ENCODE measurements around the gene MACF1.

MACF1 gene

GRCh38 chr1:39407896-39408640 lies 203.6 kb downstream of the MACF1 start:
- Mint-ChIP-seq H3K36me3 (peaks cover 2% of the 10 kb centered on the region), H3K27me3 (no peaks in the 10 kb centered on the region), H3K4me3 (peak overlapping the region; percentile 92), H3K27ac (peak overlapping the region; percentile 82), H3K4me1 (peaks cover 23% of the 10 kb centered on the region), H3K9me3 (no peaks in the 10 kb centered on the region)
- peak in 1 of 2 donors; percentile 17 for DNase-seq (ENCODE audit: low spot score in 2 of 2)
- no peak for ATAC-seq (ENCODE audit: low read depth)

- Mint-ChIP-seq H3K27me3 (no peaks in the 10 kb centered on the region), H3K27ac (no peak overlapping the region), H3K4me3 (peak overlapping the region; percentile 92), H3K4me1 (peaks cover 21% of the 10 kb centered on the region), H3K9me3 (no peaks in the 10 kb centered on the region), H3K36me3 (peaks cover 2% of the 10 kb centered on the region)
- DNase-seq (ENCODE audit: low spot score in 2 of 2) (peak; percentile 56 to 64), ATAC-seq (ENCODE audit: low read depth) (peak; percentile 80)
These were observed 204.2 kb downstream of the MACF1 start for GRCh38 chr1:39408641-39409054.

DNA sequence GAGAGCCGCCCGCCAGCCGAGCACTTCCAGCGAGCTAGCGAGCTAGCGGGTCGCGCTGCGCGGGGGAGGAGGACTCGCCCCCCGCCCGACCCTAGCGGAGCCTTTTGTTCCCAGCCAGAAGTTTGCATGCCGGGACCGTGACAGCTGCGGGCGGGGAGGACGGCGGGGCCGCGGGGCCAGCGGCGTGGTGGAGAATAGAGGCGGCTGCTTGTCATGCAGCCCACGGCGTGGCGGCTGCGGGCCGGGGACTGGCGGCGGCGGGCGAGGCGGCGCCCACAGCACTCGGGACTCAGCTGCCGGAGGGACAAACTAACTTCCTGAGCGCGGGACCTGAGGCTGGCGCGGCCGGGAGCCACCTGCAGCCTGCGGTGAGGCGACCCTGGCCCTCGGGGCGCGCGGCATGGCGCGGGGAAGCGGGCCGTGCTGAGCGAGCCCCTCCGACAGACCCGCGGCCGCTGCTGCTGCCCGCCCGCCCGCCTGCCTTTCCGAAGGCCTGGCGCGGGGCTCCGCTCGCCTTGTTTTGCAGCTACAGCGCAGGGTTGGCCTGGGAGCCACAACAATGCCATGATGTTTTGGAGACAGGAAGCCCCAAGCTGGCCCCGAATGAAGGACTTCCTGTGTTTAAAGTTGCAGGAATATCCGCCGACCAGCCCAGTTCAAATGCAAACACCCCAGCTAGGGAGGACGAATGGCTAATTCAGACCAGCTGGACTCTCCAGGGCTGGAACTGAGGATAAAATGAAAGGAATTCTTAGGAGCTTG lies 204.7 kb downstream of the MACF1 start:
- no peak overlapping the region for H3K27ac Mint-ChIP-seq
- ATAC-seq (ENCODE audit: low read depth): no peak
- no peak for DNase-seq (ENCODE audit: low spot score in 2 of 2)

GRCh38 chr1:39410915-39411436 lies 206.5 kb downstream of the MACF1 start:
- H3K4me3 Mint-ChIP-seq: no peak overlapping the region
- H3K27ac Mint-ChIP-seq: peak overlapping the region; percentile 3
- H3K27me3 Mint-ChIP-seq: no peaks in the 10 kb centered on the region
- no peaks in the 10 kb centered on the region for H3K9me3 Mint-ChIP-seq
- peaks cover 20% of the 10 kb centered on the region for H3K4me1 Mint-ChIP-seq
- peaks cover 3% of the 10 kb centered on the region for H3K36me3 Mint-ChIP-seq
- ATAC-seq (ENCODE audit: low read depth): peak; percentile 52
- peak; percentile 34 to 51 for DNase-seq (ENCODE audit: low spot score in 2 of 2)

More for the DNA sequence above, 204.7 kb downstream of the MACF1 start:
- peak overlapping the region; percentile 92 for H3K4me3 Mint-ChIP-seq
- peaks cover 3% of the 10 kb centered on the region for H3K36me3 Mint-ChIP-seq
- no peaks in the 10 kb centered on the region for H3K9me3 Mint-ChIP-seq
- H3K4me1 Mint-ChIP-seq: peaks cover 22% of the 10 kb centered on the region
- no peaks in the 10 kb centered on the region for H3K27me3 Mint-ChIP-seq

DNA sequence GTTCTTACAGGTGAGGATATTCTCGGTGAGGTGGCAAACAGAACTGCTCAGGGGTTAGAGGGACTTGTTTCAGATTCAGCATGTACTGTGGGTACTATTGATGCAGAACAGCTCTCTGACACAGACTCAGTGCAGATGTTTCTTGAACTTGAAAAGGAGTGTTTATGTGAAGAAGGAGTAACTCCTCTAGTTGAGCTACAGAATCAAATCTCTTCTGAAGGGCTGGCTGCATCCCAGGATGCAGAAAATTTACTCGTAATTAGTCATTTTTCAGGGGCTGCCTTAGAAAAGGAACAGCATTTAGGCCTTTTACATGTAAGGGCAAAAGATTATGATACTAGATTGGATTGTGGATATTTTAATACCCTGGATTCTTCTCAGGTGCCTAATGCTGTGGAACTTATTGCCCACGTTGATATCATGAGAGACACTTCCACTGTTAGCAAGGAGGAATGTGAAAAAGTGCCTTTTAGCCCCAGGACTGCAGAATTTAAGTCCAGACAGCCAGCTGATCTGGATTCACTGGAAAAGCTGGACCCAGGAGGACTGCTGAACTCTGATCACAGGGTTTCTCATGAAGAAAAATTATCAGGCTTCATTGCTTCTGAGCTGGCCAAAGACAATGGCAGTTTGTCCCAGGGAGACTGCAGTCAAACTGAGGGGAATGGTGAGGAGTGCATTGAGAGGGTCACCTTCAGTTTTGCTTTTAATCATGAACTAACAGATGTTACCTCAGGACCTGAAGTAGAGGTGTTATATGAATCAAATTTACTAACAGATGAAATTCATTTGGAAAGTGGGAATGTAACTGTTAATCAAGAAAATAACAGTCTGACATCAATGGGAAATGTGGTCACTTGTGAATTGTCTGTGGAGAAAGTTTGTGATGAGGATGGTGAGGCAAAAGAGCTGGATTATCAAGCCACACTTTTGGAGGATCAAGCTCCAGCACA lies 207.3 kb downstream of the MACF1 start:
- Mint-ChIP-seq H3K9me3 (no peaks in the 10 kb centered on the region), H3K4me1 (peaks cover 20% of the 10 kb centered on the region), H3K27me3 (no peaks in the 10 kb centered on the region), H3K36me3 (peaks cover 3% of the 10 kb centered on the region), H3K27ac (peak overlapping the region; percentile 3), H3K4me3 (no peak overlapping the region)
- DNase-seq (ENCODE audit: low spot score in 2 of 2) (no peak), ATAC-seq (ENCODE audit: low read depth) (no peak)

GRCh38 chr1:39412892-39413291 lies 208.4 kb downstream of the MACF1 start:
- H3K27ac Mint-ChIP-seq: no peak overlapping the region
- peaks cover 14% of the 10 kb centered on the region for H3K4me1 Mint-ChIP-seq
- H3K27me3 Mint-ChIP-seq: no peaks in the 10 kb centered on the region
- no peak for ATAC-seq (ENCODE audit: low read depth)
- no peaks in the 10 kb centered on the region for H3K9me3 Mint-ChIP-seq
- H3K4me3 Mint-ChIP-seq: no peak overlapping the region
- no peak for DNase-seq (ENCODE audit: low spot score in 2 of 2)
- peaks cover 3% of the 10 kb centered on the region for H3K36me3 Mint-ChIP-seq

DNA sequence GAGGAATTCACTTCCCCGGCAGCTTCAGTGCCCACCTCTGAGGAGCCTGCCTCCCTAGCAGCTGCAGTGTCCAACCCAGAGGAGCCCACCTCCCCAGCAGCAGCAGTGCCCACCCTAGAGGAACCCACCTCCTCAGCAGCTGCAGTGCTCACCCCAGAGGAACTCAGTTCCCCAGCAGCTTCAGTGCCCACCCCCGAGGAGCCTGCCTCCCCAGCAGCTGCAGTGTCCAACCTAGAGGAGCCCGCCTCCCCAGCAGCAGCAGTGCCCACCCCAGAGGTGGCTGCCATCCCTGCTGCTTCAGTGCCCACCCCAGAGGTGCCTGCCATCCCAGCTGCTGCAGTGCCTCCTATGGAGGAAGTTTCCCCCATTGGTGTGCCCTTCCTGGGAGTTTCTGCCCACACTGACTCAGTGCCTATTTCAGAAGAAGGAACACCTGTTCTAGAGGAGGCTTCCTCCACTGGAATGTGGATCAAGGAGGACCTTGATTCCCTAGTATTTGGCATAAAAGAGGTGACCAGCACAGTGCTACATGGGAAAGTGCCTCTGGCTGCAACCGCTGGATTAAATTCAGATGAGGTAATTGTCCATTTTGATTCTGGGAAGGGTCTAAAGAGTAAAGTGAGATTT lies 209.5 kb downstream of the MACF1 start:
- H3K36me3 Mint-ChIP-seq: peaks cover 5% of the 10 kb centered on the region
- ATAC-seq (ENCODE audit: low read depth) (no peak), DNase-seq (ENCODE audit: low spot score in 2 of 2) (no peak)
- peaks cover 14% of the 10 kb centered on the region for H3K4me1 Mint-ChIP-seq
- no peak overlapping the region for H3K27ac Mint-ChIP-seq
- no peaks in the 10 kb centered on the region for H3K27me3 Mint-ChIP-seq
- H3K9me3 Mint-ChIP-seq: no peaks in the 10 kb centered on the region
- H3K4me3 Mint-ChIP-seq: no peak overlapping the region

GRCh38 chr1:39415553-39415952 lies 211.1 kb downstream of the MACF1 start:
- Mint-ChIP-seq H3K4me3 (no peak overlapping the region), H3K36me3 (peaks cover 5% of the 10 kb centered on the region), H3K9me3 (no peaks in the 10 kb centered on the region), H3K27ac (no peak overlapping the region), H3K4me1 (peaks cover 8% of the 10 kb centered on the region), H3K27me3 (no peaks in the 10 kb centered on the region)
- no peak for DNase-seq (ENCODE audit: low spot score in 2 of 2)
- no peak for ATAC-seq (ENCODE audit: low read depth)

- Mint-ChIP-seq H3K9me3 (no peaks in the 10 kb centered on the region), H3K36me3 (peaks cover 3% of the 10 kb centered on the region), H3K4me3 (no peak overlapping the region), H3K4me1 (peaks cover 5% of the 10 kb centered on the region), H3K27ac (no peak overlapping the region), H3K27me3 (no peaks in the 10 kb centered on the region)
- ATAC-seq (ENCODE audit: low read depth): no peak
- no peak for DNase-seq (ENCODE audit: low spot score in 2 of 2)
These were observed 212.1 kb downstream of the MACF1 start for GRCh38 chr1:39416609-39417008.

DNA sequence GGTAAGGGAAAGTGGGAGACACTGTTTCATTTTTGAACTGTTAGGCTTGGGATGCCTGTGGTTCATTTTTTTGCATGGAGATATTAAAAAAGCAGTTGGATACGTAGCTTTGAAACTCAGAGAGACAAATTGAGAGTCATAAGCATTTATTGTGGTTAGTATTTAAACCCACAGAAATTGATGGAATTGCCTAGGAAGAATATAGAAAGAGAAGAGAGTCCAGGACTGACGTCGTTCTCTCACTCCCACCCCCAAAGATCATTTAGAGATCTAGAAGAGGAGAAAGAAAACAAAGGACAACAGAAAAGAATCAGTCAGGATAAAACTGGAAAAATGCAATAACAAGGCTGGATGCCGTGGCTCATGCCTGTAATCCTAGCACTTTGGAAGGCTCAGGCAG lies 213.7 kb downstream of the MACF1 start:
- no peak for DNase-seq (ENCODE audit: low spot score in 2 of 2)
- Mint-ChIP-seq H3K4me3 (no peak overlapping the region), H3K27me3 (no peaks in the 10 kb centered on the region), H3K9me3 (no peaks in the 10 kb centered on the region), H3K4me1 (peaks cover 7% of the 10 kb centered on the region), H3K27ac (no peak overlapping the region), H3K36me3 (peaks cover 12% of the 10 kb centered on the region)
- no peak for ATAC-seq (ENCODE audit: low read depth)

DNA sequence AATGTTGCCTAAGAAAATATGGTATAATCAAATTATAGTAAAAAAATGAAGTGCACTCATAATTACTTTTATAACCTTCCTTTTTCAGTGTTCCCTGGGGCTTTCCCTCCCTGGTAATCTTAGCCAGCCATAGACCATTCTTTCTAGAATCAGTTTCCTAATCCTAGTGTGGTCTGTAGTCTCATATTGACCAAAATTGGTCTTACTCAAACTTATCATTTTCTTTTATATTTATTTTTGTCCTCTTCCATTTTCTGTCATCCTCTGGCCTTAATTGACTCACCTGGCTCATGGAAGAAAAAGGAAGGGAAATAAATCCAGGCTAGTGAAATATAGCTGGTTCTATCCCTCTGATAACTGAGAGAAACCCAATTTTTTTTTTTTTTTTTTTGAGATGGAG lies 216.0 kb downstream of the MACF1 start:
- Mint-ChIP-seq H3K36me3 (peaks cover 22% of the 10 kb centered on the region), H3K4me1 (peaks cover 5% of the 10 kb centered on the region), H3K4me3 (no peak overlapping the region), H3K9me3 (no peaks in the 10 kb centered on the region), H3K27ac (no peak overlapping the region), H3K27me3 (no peaks in the 10 kb centered on the region)
- DNase-seq (ENCODE audit: low spot score in 2 of 2): no peak
- no peak for ATAC-seq (ENCODE audit: low read depth)

- Mint-ChIP-seq H3K27me3 (no peaks in the 10 kb centered on the region), H3K27ac (no peak overlapping the region), H3K4me1 (peaks cover 5% of the 10 kb centered on the region), H3K9me3 (no peaks in the 10 kb centered on the region), H3K4me3 (no peak overlapping the region), H3K36me3 (peaks cover 29% of the 10 kb centered on the region)
- ATAC-seq (ENCODE audit: low read depth) (no peak), DNase-seq (ENCODE audit: low spot score in 2 of 2) (no peak)
These were observed 218.1 kb downstream of the MACF1 start for GRCh38 chr1:39422614-39423013.

GRCh38 chr1:39425151-39425550 lies 220.7 kb downstream of the MACF1 start:
- Mint-ChIP-seq H3K36me3 (peaks cover 35% of the 10 kb centered on the region), H3K9me3 (no peaks in the 10 kb centered on the region), H3K27ac (peak overlapping the region; percentile 24), H3K27me3 (no peaks in the 10 kb centered on the region), H3K4me1 (peaks cover 2% of the 10 kb centered on the region), H3K4me3 (no peak overlapping the region)
- ATAC-seq (ENCODE audit: low read depth) (no peak), DNase-seq (ENCODE audit: low spot score in 2 of 2) (no peak)

Measured in memory B cell (primary cell).